Activated gamma-delta T cell treated with Interleukin-2 at 50 U/mL for 16 hours (primary cell): ENCODE measurements around the gene KNSTRN.

ENCODE experiments used
- DNase-seq: peaks from one replicate; pipeline ENCODE4 v3.0.0-alpha.2; 2020

KNSTRN gene, protein sequence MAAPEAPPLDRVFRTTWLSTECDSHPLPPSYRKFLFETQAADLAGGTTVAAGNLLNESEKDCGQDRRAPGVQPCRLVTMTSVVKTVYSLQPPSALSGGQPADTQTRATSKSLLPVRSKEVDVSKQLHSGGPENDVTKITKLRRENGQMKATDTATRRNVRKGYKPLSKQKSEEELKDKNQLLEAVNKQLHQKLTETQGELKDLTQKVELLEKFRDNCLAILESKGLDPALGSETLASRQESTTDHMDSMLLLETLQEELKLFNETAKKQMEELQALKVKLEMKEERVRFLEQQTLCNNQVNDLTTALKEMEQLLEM

GRCh38 chr15:40382580-40383456 lies at the start of gene KNSTRN:
KNSTRN (plus strand) TSS chr15:40382721; CDS start chr15:40382836, 115 bp downstream.
- peak; percentile 92 for DNase-seq

- DNase-seq: no peak
These were observed 48.5 kb upstream of the KNSTRN start for GRCh38 chr15:40333922-40334492.

DNA sequence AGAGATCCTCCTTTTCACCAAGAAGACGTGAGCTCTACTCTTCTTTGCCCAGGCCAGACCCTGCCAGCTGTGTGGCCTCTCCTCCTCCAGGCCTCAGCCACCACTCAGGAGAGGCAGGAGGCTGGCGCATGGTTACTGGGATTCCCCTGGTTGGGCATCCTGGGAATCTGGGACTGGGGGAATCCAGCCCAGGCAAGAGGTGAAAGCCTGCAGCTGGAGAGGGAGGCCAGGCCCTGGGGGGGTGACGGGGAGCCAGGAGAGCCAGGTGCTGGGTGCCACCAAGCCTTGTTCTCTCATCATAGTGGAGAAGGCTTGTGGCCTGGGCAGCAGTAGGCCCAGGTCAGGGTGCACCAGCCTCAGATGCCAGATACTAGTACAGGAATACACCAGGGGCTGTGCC lies 48.0 kb upstream of the KNSTRN start:
- DNase-seq: no peak

DNA sequence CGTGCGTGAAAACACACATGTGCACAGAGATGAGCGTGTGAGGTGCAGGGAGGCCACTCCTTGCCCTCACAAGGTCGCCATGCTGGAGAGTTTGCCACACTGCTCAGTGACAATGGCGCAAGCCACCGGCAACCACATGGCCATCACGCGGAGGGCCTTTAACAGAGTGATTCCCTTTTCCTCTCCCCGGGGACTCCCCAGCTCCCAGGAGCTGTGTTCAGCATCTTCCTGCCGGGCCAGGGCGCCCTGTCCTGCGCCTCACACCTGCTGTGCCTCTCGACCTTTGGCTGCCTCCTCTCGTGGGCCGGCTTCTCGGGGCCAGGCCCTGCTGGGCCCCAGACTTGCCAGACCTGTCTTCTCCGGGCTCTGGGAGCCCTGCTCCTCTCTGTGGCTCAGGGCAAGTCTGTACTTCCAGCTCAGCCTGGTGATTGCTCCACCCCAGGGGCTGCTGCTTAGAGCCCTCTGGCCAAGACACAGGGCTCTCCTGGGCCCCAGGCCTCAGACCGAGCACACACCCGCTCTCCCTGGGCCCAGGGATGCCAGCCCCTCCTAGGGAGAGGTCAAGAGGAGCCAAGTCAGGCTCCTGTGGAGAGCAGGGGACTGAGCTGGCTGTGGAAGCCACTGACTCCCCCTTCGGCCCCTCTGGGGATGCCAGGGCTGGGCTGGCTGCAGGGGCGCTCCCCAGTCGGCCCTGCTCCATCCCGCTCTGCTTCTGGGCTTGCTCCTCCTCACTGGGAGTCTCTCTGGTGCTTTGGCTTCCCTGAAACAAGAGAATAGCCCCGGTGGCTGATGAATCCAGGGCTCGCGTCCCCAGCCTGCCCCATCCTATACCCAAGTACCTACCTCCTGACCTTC lies 47.4 kb upstream of the KNSTRN start:
- DNase-seq: no peak

DNA sequence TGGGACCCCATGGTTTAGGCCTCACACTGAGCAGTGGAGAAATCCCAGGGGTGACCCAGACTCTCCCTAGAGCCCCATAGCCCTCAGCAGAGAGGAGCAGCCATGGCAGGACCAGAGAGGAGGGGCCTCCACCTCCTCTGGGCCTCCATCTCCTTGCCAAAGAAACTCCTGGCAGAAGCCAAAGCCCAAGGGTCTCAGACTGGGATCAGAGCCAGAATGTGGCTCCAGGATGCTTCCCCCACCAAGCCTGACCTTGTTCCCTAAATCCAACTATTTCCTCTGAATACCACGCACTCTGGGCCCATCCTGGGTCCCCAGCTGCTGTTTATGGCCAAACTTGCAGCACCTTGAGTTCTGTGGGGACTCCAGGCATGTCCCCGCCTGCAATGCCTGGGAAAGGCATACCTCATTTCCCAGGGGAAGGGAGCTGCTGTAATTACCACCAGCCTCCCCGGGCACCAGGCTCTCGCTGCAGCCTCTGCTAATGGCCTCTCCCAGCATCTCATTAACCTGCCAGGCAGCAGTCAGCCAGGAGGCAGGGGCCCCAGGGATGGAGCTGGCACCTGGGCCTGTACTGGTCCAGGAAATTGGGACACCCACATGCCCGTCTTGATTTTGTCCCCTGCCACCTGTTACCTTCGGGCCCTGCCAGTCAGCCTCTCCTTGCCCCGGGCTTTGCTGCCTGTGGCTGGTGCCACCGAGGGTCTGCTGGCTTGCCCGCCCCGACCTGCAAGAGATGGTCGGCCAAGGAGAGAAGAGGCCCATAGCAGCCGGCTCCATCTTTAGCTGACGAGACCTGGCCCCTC lies 46.4 kb upstream of the KNSTRN start:
- no peak for DNase-seq

DNA sequence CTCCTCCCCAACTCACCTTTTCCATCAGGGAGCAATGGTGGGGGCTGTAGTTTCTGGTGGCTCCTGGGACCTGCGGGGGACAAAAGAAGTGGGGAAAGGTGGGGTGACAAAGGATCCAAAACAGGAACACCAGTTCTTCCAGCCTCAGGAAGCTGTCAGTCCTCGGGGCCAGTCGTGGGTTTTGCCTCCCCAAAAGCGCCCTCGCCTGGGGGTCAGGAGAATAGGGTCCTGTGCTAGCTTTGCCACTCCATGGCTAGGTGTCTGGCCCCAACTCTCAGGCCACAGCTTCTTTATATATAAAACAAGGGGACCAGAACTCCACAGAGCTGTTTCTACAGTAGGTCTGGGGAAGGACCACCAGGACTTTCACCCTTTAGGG lies 45.8 kb upstream of the KNSTRN start:
- no peak for DNase-seq

DNA sequence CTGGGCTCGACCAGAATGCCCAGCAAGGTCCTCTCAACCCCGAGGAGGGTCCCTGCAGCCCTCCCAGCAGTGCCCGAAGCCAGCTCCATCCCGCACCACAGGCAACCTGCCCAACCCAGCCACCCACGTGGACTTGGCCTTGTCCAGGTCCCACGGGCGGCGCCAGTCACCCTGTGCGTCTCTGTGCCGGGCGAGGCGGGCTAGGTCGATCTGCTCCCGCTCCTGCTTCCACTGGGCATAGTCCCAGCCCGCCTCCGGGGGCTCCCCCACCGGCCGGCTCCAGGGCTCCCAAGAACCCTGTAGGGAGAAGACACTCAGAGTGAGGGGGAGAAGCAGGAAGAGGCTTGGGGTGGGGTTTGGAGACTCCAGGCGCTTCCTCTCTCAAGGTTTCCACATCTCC lies 44.9 kb upstream of the KNSTRN start:
- DNase-seq: no peak

GRCh38 chr15:40338041-40338657 lies 44.4 kb upstream of the KNSTRN start:
- DNase-seq: peak; percentile 71

DNA sequence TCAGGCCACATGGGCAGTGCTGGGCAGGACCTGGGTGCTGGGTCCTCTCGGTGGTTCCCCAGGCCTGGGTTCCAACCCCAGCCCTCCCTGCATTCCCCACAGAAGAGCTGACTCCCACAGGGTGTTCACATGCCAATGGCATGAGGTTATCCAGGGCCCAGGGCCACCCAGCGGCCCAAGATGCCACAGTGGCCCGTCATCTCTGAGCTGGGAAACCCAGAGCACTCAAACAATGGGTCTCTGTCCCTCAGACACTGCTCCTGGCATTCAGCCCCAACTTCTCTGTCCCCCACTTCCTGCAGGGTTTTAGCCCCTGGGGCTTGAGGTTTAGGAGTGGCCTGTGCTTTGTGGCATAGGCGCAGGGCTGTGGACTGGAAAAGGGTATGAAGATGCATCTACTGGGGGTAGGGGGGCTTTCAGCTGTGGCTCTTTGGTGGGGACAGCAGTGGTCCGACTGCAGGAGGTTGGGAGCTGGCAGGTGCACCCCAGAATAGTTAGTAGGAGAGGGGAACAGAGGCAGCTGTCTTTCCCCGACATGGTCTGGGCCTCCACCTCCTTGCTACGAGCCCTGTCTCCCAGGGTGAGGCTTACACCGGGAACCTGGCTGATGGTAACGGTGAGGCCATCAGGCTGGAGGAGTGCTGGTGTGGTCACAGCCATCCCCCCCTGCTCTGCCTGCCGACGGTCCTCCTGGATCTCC lies 43.5 kb upstream of the KNSTRN start:
- DNase-seq: no peak

- no peak for DNase-seq
These were observed 42.9 kb upstream of the KNSTRN start for GRCh38 chr15:40339621-40339945.

DNA sequence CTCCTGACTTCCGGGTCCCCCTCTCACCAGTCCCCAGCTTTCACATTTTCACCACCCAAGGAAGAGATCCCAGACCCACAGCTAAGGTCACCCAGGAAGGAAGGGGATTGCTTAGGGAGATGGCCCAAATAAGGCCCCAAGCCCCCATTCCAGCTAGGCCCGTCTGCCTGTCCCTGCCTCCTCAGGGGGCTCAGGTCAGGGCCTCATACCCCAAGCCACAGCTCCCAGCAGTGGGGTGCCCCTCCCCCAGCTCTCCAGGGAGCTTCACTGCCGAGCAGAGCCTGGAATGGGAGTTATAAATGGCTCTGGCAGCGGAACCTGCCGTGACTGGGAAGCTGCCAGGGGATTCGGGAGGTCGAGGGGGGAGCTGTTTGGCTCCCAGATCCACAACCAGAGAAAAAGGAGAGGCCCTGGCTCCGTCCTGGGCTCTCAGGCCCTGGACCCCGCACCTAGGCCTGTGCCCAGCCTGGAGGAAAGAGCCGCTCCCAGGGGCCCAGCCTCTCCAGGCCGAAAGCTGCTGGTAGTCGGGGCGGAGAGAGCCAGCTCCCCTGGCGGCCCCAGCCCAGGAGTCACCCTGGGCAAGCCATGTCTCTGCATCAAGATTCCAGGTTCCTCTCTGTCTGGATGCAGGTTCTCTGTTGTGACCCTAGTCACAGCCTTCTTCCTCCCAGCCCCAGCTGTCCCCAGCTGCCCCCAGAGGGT lies 42.3 kb upstream of the KNSTRN start:
- no peak for DNase-seq

- no peak for DNase-seq
These were observed 41.7 kb upstream of the KNSTRN start, which contains the start of gene CCDC9B for GRCh38 chr15:40340740-40341400. CCDC9B (minus strand) TSS chr15:40340939; CDS start chr15:40340819, 120 bp downstream.

DNA sequence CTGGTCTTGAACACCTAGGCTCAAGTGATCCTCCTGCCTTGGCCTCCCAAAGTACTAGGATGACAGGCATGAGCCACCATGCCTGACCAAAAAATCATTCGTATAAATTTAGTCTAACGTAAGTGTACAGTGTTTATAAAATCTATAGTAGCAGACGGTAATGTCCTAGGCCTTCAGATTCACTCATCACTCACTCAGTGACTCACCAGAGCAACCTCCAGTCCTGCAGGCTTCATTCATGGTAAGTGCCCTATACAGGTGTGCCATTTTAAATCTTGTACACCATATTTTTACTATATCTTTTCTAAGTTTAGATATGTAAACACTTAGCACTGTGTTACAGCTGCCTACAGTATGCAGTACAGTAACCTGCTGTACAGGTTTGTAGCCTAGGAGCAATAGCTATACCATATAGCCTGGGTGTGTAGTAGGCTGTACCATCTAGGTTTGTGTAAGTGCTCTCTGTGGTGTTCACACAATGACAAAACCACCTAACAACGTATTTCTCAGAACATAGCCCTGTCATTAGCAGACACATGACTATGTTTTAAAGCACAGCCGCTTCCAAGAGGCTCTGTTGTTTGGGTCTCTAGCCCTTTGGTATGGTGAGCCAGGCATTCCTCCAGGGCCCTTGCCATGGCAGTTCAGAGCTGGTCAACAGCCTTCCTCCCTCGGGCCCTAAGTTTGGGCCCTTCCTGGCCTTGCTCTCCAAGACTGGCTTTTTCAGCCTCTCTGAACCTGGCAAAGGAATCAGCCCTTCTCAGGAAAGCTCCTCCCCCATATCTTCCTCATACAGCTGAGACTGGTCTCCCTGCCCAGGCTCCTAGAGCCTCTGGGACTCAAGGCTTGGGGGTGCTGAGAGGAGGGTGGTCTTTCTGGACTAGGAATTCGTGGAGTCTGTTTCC lies 39.9 kb upstream of the KNSTRN start:
- no peak for DNase-seq

GRCh38 chr15:40343512-40343911 lies 39.0 kb upstream of the KNSTRN start:
- no peak for DNase-seq

DNA sequence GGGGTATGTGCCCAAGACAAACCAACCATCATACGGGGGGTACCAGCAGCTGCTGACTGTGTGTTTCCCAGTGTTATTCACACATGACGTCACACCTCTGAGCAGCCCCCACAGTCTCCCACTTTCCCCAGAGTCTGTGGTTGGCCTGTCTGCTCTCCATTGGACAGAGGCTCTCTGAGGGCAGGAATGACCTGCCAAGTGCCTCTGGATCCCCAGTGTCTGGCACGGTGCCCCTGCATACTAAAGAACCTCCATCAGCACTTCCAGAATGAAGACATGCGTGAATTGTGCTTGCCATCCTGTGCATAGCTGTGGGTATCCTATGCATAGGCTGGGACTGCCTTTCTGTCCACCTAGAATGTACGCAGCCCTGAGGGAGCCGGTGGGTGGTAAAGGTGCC lies 38.3 kb upstream of the KNSTRN start:
- no peak for DNase-seq

- peak; percentile 68 for DNase-seq
These were observed 37.8 kb upstream of the KNSTRN start for GRCh38 chr15:40344631-40345120.

- no peak for DNase-seq
These were observed 37.2 kb upstream of the KNSTRN start for GRCh38 chr15:40345225-40345866.
